ENCODE measurements around the gene SLCO1C1. TPM values are rescaled to one million over a fixed set of nuclear protein-coding genes. Genes with fewer than 3 reads are reported as not detected.
"Not testable (repeated sequence)": the region's sequence is repeated elsewhere in the genome, so short reads cannot be mapped to it uniquely, and the experiment has no call there.

The SLCO1C1 gene
- polyA plus RNA-seq (ENCODE audit: insufficient read length in 10 of 10) = 1 to 10 TPM in 1 of 10 donors, under 1 TPM in 9; 0.36 to 1.2 (median 0.67) TPM
- long read RNA-seq, donor 1 = 0 reads
- long read RNA-seq, donor 2 = 0 reads
- long read RNA-seq, donor 3 = 0 reads
- long read RNA-seq, donor 4 = 0 reads
- long read RNA-seq, donor 5 = 0 reads
- long read RNA-seq, donor 6 = 0 reads
- long read RNA-seq, donor 7 = 0 reads
- long read RNA-seq, donor 8 = 0 reads
- long read RNA-seq, donor 9 = 0 reads

GRCh38 chr12:20695232-20695631 lies at the start of gene SLCO1C1:
Gene SLCO1C1 (plus strand): TSS chr12:20695332. CDS start chr12:20699577, 4,245 bp downstream.
- peak in 1 of 3 donors; percentile 19 for DNase-seq

GRCh38 chr12:20646239-20646827 lies 48.8 kb upstream of the SLCO1C1 start:
- DNase-seq = peak in 2 of 3 donors; percentile 29 to 58

GRCh38 chr12:20653871-20654270 lies 41.3 kb upstream of the SLCO1C1 start:
- no peak for DNase-seq

- peak in 1 of 3 donors; percentile 25 for DNase-seq
These were observed 38.5 kb upstream of the SLCO1C1 start for GRCh38 chr12:20656600-20656999.

- DNase-seq = peak in 1 of 3 donors; percentile 7
These were observed 37.6 kb upstream of the SLCO1C1 start for GRCh38 chr12:20657496-20657895.

GRCh38 chr12:20681334-20681733 lies 13.8 kb upstream of the SLCO1C1 start:
- no peak for DNase-seq

- peak in 2 of 3 donors; percentile 13 to 45 for DNase-seq
These were observed 1.2 kb downstream of the SLCO1C1 start for GRCh38 chr12:20696181-20696905.

- DNase-seq = no peak
These were observed 6.0 kb downstream of the SLCO1C1 start for GRCh38 chr12:20701106-20701505.

- no peak for DNase-seq
These were observed 9.7 kb downstream of the SLCO1C1 start for GRCh38 chr12:20704860-20705259.

- DNase-seq = no peak
These were observed 16.7 kb downstream of the SLCO1C1 start for GRCh38 chr12:20711846-20712245.

- no peak for DNase-seq
These were observed 20.9 kb downstream of the SLCO1C1 start for GRCh38 chr12:20716037-20716436.

GRCh38 chr12:20716985-20717384 lies 21.9 kb downstream of the SLCO1C1 start:
- no peak for DNase-seq

- DNase-seq = no peak
These were observed 23.2 kb downstream of the SLCO1C1 start for GRCh38 chr12:20718294-20718693.

- DNase-seq = no peak
These were observed 27.0 kb downstream of the SLCO1C1 start for GRCh38 chr12:20722142-20722541.

- DNase-seq = no peak
These were observed 36.1 kb downstream of the SLCO1C1 start for GRCh38 chr12:20731274-20731673.

- DNase-seq = no peak
These were observed 45.8 kb downstream of the SLCO1C1 start for GRCh38 chr12:20740972-20741371.

GRCh38 chr12:20748198-20748597 lies 53.1 kb downstream of the SLCO1C1 start:
- DNase-seq = no peak

- DNase-seq = no peak
These were observed 55.9 kb downstream of the SLCO1C1 start for GRCh38 chr12:20751046-20751445.

- DNase-seq = no peak
These were observed 82.3 kb downstream of the SLCO1C1 start for GRCh38 chr12:20777420-20777819.

GRCh38 chr12:20778969-20779368 lies 83.8 kb downstream of the SLCO1C1 start:
- no peak for DNase-seq

- not testable (repeated sequence) for DNase-seq
These were observed 84.8 kb downstream of the SLCO1C1 start for GRCh38 chr12:20779971-20780370.

GRCh38 chr12:20783796-20784357 lies 88.7 kb downstream of the SLCO1C1 start:
- DNase-seq = not testable (repeated sequence)

GRCh38 chr12:20792971-20793370 lies 97.8 kb downstream of the SLCO1C1 start:
- DNase-seq = no peak

All from muscle of back (tissue), 13 donors.